ENCODE results near the gene SMIM1. TPM values are rescaled to one million over a fixed set of nuclear protein-coding genes. Genes with fewer than 3 reads are reported as not detected.

The SMIM1 gene
- total and polyA plus RNA-seq, 2 donors from 2014 or later: 7.0 to 49.5 TPM

DNA sequence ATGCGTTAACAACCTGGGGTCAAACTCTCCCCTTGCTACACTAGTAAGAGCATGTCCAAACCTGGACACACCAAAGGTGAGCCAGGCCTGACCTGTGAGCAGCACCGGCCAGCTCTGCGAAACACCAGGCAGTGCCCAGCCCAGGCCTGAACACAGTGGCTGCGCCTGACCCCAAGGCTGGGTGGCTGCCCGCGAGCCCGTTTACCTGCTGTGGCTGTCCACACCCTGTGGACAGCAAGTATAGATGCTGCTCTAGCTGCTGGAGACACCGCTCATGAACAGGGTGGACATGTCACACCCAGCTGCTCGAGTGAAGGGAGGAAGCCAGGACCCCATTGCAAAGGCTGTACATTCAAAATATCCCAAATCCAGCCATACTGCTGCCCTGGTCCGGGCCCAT, 27.9 kb upstream of the SMIM1 start:
- no peak for FAIRE-seq

DNA sequence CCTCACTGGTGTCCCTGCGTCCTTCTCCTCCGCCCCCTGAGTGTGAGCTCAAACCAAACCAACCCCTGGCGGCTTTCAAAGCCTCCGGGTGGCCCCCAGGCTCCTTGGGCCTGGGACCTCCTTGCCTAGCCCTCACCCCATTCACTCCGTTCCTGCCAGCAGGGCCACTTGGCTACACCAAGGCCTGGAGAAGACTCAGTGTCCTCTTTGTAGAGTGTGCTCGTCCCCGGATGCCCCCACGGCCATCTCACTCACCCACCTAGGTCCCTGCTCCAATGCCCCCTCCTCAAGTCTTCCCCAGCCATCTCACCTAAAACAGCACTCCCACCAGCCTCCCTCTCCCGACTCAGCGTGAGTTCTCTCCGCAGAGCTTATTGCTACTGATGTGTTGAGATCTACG, 27.5 kb upstream of the SMIM1 start:
- no peaks in the 10 kb centered on the region for H3K27me3 ChIP-seq (ENCODE audit: control insufficient read depth, insufficient read depth, low read length)
- no peak overlapping the region for H3K9ac ChIP-seq (ENCODE audit: low read length in 3 of 3)
- peaks cover under 1 to 7% (median 1%) of the 10 kb centered on the region in 3 donors for H3K36me3 ChIP-seq (ENCODE audit: control insufficient read depth in 2 of 3, insufficient read depth in 3 of 3, low read length in 3 of 3)
- no peak overlapping the region for H3K27ac ChIP-seq (ENCODE audit: low read depth in 2 of 2, low read length in 2 of 2)
- FAIRE-seq (no peak), DNase-seq (peak in 1 of 5 donors; percentile 30)
- TF ChIP-seq, protein P1, sequence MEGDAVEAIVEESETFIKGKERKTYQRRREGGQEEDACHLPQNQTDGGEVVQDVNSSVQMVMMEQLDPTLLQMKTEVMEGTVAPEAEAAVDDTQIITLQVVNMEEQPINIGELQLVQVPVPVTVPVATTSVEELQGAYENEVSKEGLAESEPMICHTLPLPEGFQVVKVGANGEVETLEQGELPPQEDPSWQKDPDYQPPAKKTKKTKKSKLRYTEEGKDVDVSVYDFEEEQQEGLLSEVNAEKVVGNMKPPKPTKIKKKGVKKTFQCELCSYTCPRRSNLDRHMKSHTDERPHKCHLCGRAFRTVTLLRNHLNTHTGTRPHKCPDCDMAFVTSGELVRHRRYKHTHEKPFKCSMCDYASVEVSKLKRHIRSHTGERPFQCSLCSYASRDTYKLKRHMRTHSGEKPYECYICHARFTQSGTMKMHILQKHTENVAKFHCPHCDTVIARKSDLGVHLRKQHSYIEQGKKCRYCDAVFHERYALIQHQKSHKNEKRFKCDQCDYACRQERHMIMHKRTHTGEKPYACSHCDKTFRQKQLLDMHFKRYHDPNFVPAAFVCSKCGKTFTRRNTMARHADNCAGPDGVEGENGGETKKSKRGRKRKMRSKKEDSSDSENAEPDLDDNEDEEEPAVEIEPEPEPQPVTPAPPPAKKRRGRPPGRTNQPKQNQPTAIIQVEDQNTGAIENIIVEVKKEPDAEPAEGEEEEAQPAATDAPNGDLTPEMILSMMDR (IDR thresholded peaks at IDR 0.05; ENCODE audit: borderline replicate concordance, extremely low read depth, insufficient read depth): no peak
- peaks cover 0 to 10% (median 0%) of the 10 kb centered on the region in 3 donors for H3K4me1 ChIP-seq (ENCODE audit: control insufficient read depth in 2 of 3, insufficient read depth in 2 of 3, low read depth in 1 of 3, low read length in 3 of 3)
- H3K4me3 ChIP-seq (ENCODE audit: low read length in 3 of 3): no peak overlapping the region
- intact Hi-C loops (cut with DNase I): no loop called here
- H3K9me3 ChIP-seq (ENCODE audit: control insufficient read depth in 2 of 3, insufficient read depth in 1 of 3, low read length in 3 of 3): no peaks in the 10 kb centered on the region

More for the DNA sequence above, 27.9 kb upstream of the SMIM1 start:
- intact Hi-C loops (cut with DNase I): no loop called here
- H3K9ac ChIP-seq (ENCODE audit: low read length in 3 of 3): no peak overlapping the region
- no peak overlapping the region for H3K27ac ChIP-seq (ENCODE audit: low read depth in 2 of 2, low read length in 2 of 2)
- peaks cover 0 to 10% (median 0%) of the 10 kb centered on the region in 3 donors for H3K4me1 ChIP-seq (ENCODE audit: control insufficient read depth in 2 of 3, insufficient read depth in 2 of 3, low read depth in 1 of 3, low read length in 3 of 3)
- H3K9me3 ChIP-seq (ENCODE audit: control insufficient read depth in 2 of 3, insufficient read depth in 1 of 3, low read length in 3 of 3): no peaks in the 10 kb centered on the region
- no peaks in the 10 kb centered on the region for H3K27me3 ChIP-seq (ENCODE audit: control insufficient read depth, insufficient read depth, low read length)
- peaks cover 4 to 7% (median 5%) of the 10 kb centered on the region in 3 donors for H3K36me3 ChIP-seq (ENCODE audit: control insufficient read depth in 2 of 3, insufficient read depth in 3 of 3, low read length in 3 of 3)
- TF ChIP-seq, protein P1 (IDR thresholded peaks at IDR 0.05; ENCODE audit: borderline replicate concordance, extremely low read depth, insufficient read depth): no peak
- no peak overlapping the region for H3K4me3 ChIP-seq (ENCODE audit: low read length in 3 of 3)
- peak in 2 of 5 donors; percentile 28 to 50 for DNase-seq

DNA sequence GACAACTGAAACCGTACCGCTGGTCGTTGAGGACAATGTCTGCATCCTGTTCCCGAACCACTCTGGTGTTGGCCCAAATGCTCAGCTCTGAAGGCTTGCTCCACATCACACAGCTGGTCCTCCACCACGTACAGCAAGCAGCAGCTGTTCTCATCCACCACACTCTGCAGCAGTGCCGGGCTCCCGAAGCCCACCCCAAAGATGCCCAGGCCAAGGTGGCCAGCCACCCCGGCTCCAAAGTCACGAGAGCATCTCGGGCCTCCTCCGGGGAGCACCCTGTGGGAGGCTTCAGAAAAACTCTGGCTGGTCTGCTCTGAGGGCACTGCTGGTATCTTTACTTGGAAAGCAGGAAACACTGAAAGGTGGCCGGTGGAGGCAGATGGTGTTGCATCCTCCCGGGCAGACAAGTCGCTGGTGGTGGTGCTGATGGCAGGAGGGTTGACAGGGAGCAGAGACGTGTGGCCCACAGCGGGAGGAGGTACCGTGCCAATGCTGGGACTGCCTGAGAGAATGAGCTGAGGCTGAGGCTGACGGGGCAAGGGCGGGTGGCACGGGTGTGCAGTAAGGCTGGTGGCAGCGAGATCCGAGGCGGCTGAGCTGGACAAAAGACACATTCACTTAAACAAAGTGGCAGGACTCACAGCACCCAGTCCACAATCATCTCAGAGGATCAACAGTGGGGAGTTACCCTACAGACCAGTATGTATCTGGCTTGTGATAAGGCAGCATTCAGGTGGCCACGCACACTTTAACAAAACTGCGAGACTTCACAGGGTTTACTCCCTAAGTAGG, 26.8 kb upstream of the SMIM1 start:
- H3K9me3 ChIP-seq (ENCODE audit: control insufficient read depth in 2 of 3, insufficient read depth in 1 of 3, low read length in 3 of 3): no peaks in the 10 kb centered on the region
- peak overlapping the region in 1 of 3 donors; percentile 19 for H3K9ac ChIP-seq (ENCODE audit: low read length in 3 of 3)
- H3K27me3 ChIP-seq (ENCODE audit: control insufficient read depth, insufficient read depth, low read length): no peaks in the 10 kb centered on the region
- peaks cover 0 to 7% (median 0%) of the 10 kb centered on the region in 3 donors for H3K36me3 ChIP-seq (ENCODE audit: control insufficient read depth in 2 of 3, insufficient read depth in 3 of 3, low read length in 3 of 3)
- DNase-seq (peak in 2 of 5 donors; percentile 28 to 54), FAIRE-seq (no peak)
- intact Hi-C loops (cut with DNase I): no loop called here
- H3K27ac ChIP-seq (ENCODE audit: low read depth in 2 of 2, low read length in 2 of 2): no peak overlapping the region
- peaks cover 0 to 10% (median 0%) of the 10 kb centered on the region in 3 donors for H3K4me1 ChIP-seq (ENCODE audit: control insufficient read depth in 2 of 3, insufficient read depth in 2 of 3, low read depth in 1 of 3, low read length in 3 of 3)
- TF ChIP-seq, protein P1 (IDR thresholded peaks at IDR 0.05; ENCODE audit: borderline replicate concordance, extremely low read depth, insufficient read depth): no peak
- H3K4me3 ChIP-seq (ENCODE audit: low read length in 3 of 3): peak overlapping the region in 1 of 3 donors; percentile 66
